ENCODE measurements around the gene AMOTL2. TPM values are rescaled to one million over a fixed set of nuclear protein-coding genes. Genes with fewer than 3 reads are reported as not detected.

AMOTL2 gene
- total and polyA plus RNA-seq, 10 of the 15 experiments (the other 5 are each of a cell fraction or from before 2014, with no cell fraction given), result 0.20 to 0.33 TPM; not detected in 8

GRCh38 chr3:134376786-134377426 is 2.7 kb upstream of the AMOTL2 start:
- BruUV-seq (replicated peaks), result no TSS peak
- SMC1A ChIA-PET (ENCODE audit: uncharacterized antibody, unreplicated experiment), result interaction anchor here (1.4 kb wide), 1 partner anchor 16 kb away, joined by 3 read pairs; no protein-coding TSS in a partner anchor

More at GRCh38 chr3:134376786-134377426, 2.7 kb upstream of the AMOTL2 start:
- TF ChIP-seq ATF3 (IDR thresholded peaks at IDR 0.05; ENCODE audit: borderline replicate concordance, extremely low read depth, low read depth, low read length) (no peak), CHD2 (IDR thresholded peaks at IDR 0.05; ENCODE audit: borderline replicate concordance, low read depth, low read length) (no peak), NFYB (IDR thresholded peaks at IDR 0.05; ENCODE audit: insufficient read depth, low read depth, low read length) (no peak), BACH1 (IDR thresholded peaks at IDR 0.05; ENCODE audit: borderline replicate concordance) (no peak), STAT1 (conservative IDR thresholded peaks at IDR 0.05) (no peak), BCLAF1 (IDR thresholded peaks at IDR 0.05) (no peak)
- DNase-seq (ENCODE audit: low read depth, low spot score), result no peak
- H4K20me1 ChIP-seq (ENCODE audit: control insufficient read depth, insufficient read depth), result no peaks in the 10 kb centered on the region
- no peak overlapping the region for H2AFZ ChIP-seq (ENCODE audit: control insufficient read depth, low read depth, low read length)
- no peak overlapping the region for H3K27ac ChIP-seq (ENCODE audit: control insufficient read depth, insufficient read depth)
- ATAC-seq, result no peak
- peaks cover 2% of the 10 kb centered on the region; the same call in 2 of the 3 replicates for H3K9me3 ChIP-seq (replicated peaks; ENCODE audit: control insufficient read depth, insufficient read depth, low read length)
- POLR2A ChIA-PET, result interaction anchor here (0.5 kb wide), 1 partner anchor 68 kb away, joined by 4 read pairs; no protein-coding TSS in a partner anchor
- CTCF ChIA-PET, result interaction anchor here (0.9 to 2.1 kb wide), 2 partner anchors 19 to 68 kb away, joined by 3 to 6 read pairs; no protein-coding TSS in a partner anchor
- 40% methylated on average over 5 of the region's 5 CpGs for WGBS (ENCODE audit: insufficient coverage, insufficient replicate concordance, low lambda C conversion rate, missing lambda C conversion rate)
- RAD21 ChIA-PET (ENCODE audit: unreplicated experiment), result no interaction called here
- intact Hi-C loops (cut with micrococcal nuclease; ENCODE audit: unreplicated experiment), result loop anchor here (10.0 kb wide), 1 partner anchor 162 kb away; no protein-coding TSS in a partner anchor
- FAIRE-seq, result no peak
- H3K79me2 ChIP-seq (ENCODE audit: control insufficient read depth, insufficient read depth, low read length), result no peaks in the 10 kb centered on the region
- in situ Hi-C loops (cut with MboI), result no loop called here
- no peaks in the 10 kb centered on the region for H3K36me3 ChIP-seq (ENCODE audit: control insufficient read depth in 2 of 2, insufficient read depth in 2 of 2, low read length in 1 of 2)
- H3K4me3 ChIP-seq, result no peak overlapping the region
- H3K9ac ChIP-seq (ENCODE audit: control insufficient read depth, insufficient read depth, low read length), result no peak overlapping the region
- H3K4me1 ChIP-seq (ENCODE audit: control insufficient read depth, insufficient read depth, low read length), result no peaks in the 10 kb centered on the region; the same call in 1 of the 2 replicates
- H3K4me2 ChIP-seq (ENCODE audit: control insufficient read depth, insufficient read depth), result no peak overlapping the region
- peaks cover 7 to 19% of the 10 kb centered on the region in 2 experiments; a peak in 3 of 4 replicates for H3K27me3 ChIP-seq (replicated peaks in 1 of 2; ENCODE audit: control insufficient read depth in 2 of 2, insufficient read depth in 2 of 2, low read length in 1 of 2)
